ENCODE results near the gene ADGRG3.

DNA sequence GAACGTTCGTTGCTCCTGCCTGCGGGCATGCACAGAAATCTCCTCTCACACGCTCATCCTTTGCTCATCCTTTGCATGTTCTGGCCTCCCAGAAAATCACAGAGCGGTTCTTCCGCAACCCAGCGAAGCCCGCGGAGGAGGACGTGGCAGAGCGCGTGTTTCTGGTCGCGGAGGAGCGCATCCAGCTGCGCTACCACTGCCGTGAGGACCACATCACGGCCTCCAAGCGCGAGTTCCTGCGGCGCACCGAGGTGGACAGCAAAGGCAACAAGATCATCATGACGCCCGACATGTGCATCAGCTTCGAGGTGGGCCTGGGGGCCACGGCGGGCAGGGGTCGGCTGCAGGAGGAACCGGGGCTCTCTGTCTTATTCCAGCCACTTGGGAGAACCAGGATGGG is 57.9 kb downstream of the ADGRG3 start:
- TF ChIP-seq CTCF (conservative IDR thresholded peaks at IDR 0.05; ENCODE audit: low read length) (no peak), EZH2phosphoT487 (IDR thresholded peaks at IDR 0.05; ENCODE audit: borderline replicate concordance) (no peak)

All from Loucy (cell line).